Fibroblast of lung (primary cell): ENCODE results near the gene DOK4. TPM values are rescaled to one million over a fixed set of nuclear protein-coding genes. Genes with fewer than 3 reads are reported as not detected.

Experiments
- DNase-seq, 2 donors: peaks; one replicate each; pipeline versions ENCODE4 v3.0.0 to v3.0.0-alpha.2; 2010; ENCODE audit warnings: low read depth in 2 of 2
- H2AFZ ChIP-seq: 2 replicates; pipeline ENCODE4 v1.5.1; 2012; ENCODE audit warnings: low read length, control low read depth, inconsistent platforms
- H3K27ac ChIP-seq: 2 replicates; pipeline ENCODE4 v1.5.1; 2011; ENCODE audit warnings: low read length, control low read depth; ENCODE audit not compliant: insufficient read depth
- H3K27me3 ChIP-seq: 2 replicates; pipeline ENCODE4 v1.5.1; 2011; ENCODE audit warnings: mild to moderate bottlenecking, low read length; ENCODE audit not compliant: control insufficient read depth, insufficient read depth
- H3K36me3 ChIP-seq: 2 replicates; pipeline ENCODE4 v1.5.1; 2011; ENCODE audit warnings: low read length; ENCODE audit not compliant: control insufficient read depth, insufficient read depth
- H3K4me1 ChIP-seq: 2 replicates; pipeline ENCODE4 v1.5.1; 2011; ENCODE audit warnings: low read length; ENCODE audit not compliant: control insufficient read depth, insufficient read depth; ENCODE audit errors: extremely low read depth
- H3K4me2 ChIP-seq: 2 replicates; pipeline ENCODE4 v1.5.1; 2011; ENCODE audit warnings: low read length, control low read depth; ENCODE audit not compliant: insufficient read depth; ENCODE audit errors: extremely low read depth
- H3K4me3 ChIP-seq, 4 experiments: fragments of 200-600 bp in 1 of 4; sonication (generic) in 1 of 4; replicated peaks in 1 of 4; 2 replicates each; pipeline ENCODE4 v1.5.1; 2011 to 2016; ENCODE audit warnings: low read length in 4 of 4, low read depth in 3 of 4, mild to moderate bottlenecking in 3 of 4, control low read depth in 2 of 4, inconsistent platforms in 1 of 4, mixed read lengths in 1 of 4; ENCODE audit not compliant: insufficient read depth in 1 of 4; ENCODE audit errors: control extremely low read depth in 1 of 4
- H3K79me2 ChIP-seq: 2 replicates; pipeline ENCODE4 v1.5.1; 2012; ENCODE audit warnings: mild to moderate bottlenecking, low read length, inconsistent platforms; ENCODE audit not compliant: control insufficient read depth, insufficient read depth
- H3K9ac ChIP-seq: 2 replicates; pipeline ENCODE4 v1.5.1; 2011; ENCODE audit warnings: mild to moderate bottlenecking, low read length, control low read depth; ENCODE audit not compliant: insufficient read depth
- H3K9me3 ChIP-seq: 2 replicates; pipeline ENCODE4 v1.5.1; 2012; ENCODE audit warnings: low read depth, low read length; ENCODE audit not compliant: control insufficient read depth, insufficient read depth
- H4K20me1 ChIP-seq: 2 replicates; pipeline ENCODE4 v1.5.1; 2011; ENCODE audit warnings: low read length; ENCODE audit not compliant: control insufficient read depth, insufficient read depth; ENCODE audit errors: extremely low read depth
- CTCF ChIP-seq, 2 donors: IDR thresholded peaks in 1 of 2; conservative IDR thresholded peaks in 1 of 2; 1 replicate in 1 of 2; 2 replicates in 1 of 2; pipeline ENCODE4 v1.5.1; 2011 to 2012; ENCODE audit warnings: low read length in 2 of 2, control low read depth in 1 of 2, inconsistent platforms in 1 of 2, low read depth in 1 of 2, mild to moderate bottlenecking in 1 of 2
- EZH2 ChIP-seq: IDR thresholded peaks from 2 replicates; pipeline ENCODE4 v1.5.1; 2012; ENCODE audit warnings: low read length, control low read depth, mild to moderate bottlenecking; ENCODE audit errors: missing control alignments
- polyA plus RNA-seq, 2 donors: library from polyadenylated mRNA; depleted of rRNA in 1 of 2; stranded (reverse) in 1 of 2; unstranded in 1 of 2; fragments of >200 nt; gene quantifications; 2 replicates each; pipeline ENCODE4 v1.2.1, GENCODE V29; 2011 to 2012; ENCODE audit warnings: missing spikeins in 1 of 2
- total RNA-seq: library from RNA; depleted of rRNA; stranded (reverse); fragments of >200 nt; gene quantifications from 2 replicates; pipeline ENCODE4 v1.2.1, GENCODE V29; 2014

DOK4 gene
- total and polyA plus RNA-seq, 2 donors (not counting 1 experiment from before 2014, with no cell fraction given), result 12.6 to 15.0 TPM

DNA sequence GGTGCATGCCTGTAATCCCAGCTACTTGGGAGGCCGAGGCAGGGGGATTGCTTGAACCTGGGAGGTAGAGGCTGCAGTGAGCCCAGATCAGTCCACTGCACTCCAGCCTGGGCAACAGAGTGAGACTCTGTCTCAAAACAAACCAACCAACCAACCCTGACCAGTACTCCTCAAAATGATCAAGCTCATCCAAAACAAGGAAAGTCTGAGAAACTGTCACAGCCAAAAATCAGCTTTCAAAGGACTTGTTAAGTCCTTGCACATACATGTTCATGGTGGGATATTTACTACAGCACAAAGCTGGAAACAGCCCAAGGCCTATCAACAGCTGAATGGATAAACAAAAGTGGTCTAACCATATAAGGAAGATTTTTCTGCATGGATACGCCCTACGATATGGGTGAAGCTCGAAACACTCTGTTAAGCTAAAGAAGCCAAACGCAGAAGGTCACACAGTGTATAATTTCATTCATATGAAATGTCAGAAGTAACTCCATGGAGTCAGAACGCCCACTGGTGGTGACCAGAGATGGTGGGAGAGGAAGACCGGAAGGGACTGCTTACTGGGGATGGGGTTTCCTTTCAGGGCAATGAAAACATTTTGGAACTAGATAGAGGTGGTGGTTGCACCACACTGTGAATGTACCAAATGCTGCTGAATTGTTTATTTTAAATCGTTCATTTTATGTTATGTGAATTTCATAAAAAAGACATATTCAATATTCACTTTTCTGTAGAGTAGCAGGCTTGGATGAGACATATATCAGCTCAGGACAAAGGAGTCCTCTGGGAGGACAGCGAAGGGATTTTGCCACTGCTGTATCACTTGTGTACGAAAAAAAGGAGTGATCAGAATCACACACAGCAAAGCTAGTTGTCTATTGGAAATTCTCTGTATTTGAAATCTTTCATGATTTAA, 64.0 kb downstream of the DOK4 start:
- H3K4me1 ChIP-seq, result peaks cover 10% of the 10 kb centered on the region
- no peaks in the 10 kb centered on the region for H3K27me3 ChIP-seq
- H3K9me3 ChIP-seq, result no peaks in the 10 kb centered on the region
- H3K79me2 ChIP-seq, result no peaks in the 10 kb centered on the region
- H4K20me1 ChIP-seq, result no peaks in the 10 kb centered on the region
- TF ChIP-seq CTCF (conservative IDR thresholded peaks at IDR 0.05 in 1 of 2, IDR thresholded peaks at IDR 0.05 in 1 of 2; ENCODE audit: low read depth in 1 of 2, low read length in 2 of 2) (peak; percentile 89 to 93), EZH2 (no peak)
- H3K4me2 ChIP-seq, result peak overlapping the region; percentile 13
- H3K36me3 ChIP-seq, result no peaks in the 10 kb centered on the region
- no peak overlapping the region for H3K27ac ChIP-seq
- H2AFZ ChIP-seq, result peak overlapping the region; percentile 5
- H3K4me3 ChIP-seq, result no peak overlapping the region
- DNase-seq, result peak; percentile 47 to 85
- no peak overlapping the region for H3K9ac ChIP-seq

Other genes starting within 250 kb of the DOK4 start
- gene ARL2BP, start 241.2 kb downstream of the DOK4 start, total RNA-seq, result 53.2 and 65.7 TPM in 2 replicates
- 149 and 173 TPM in 2 replicates for gene ARL2BP, start 241.2 kb downstream of the DOK4 start, polyA plus RNA-seq
- gene PLLP, start 201.8 kb downstream of the DOK4 start, total RNA-seq, result not detected in 2 replicates
- gene PLLP, start 201.8 kb downstream of the DOK4 start, polyA plus RNA-seq, result 0.02 and 0.05 TPM in 2 replicates
- gene CCL22, start 127.7 kb downstream of the DOK4 start, total RNA-seq, result not detected in 2 replicates
- gene CCL22, start 127.7 kb downstream of the DOK4 start, polyA plus RNA-seq, result not detected in 2 replicates
- gene CX3CL1, start 114.0 kb downstream of the DOK4 start, total RNA-seq, result under 0.01 TPM in 1 of 2 replicates, not detected in the other
- 0.46 TPM in 1 of 2 replicates, not detected in the other for gene CX3CL1, start 114.0 kb downstream of the DOK4 start, polyA plus RNA-seq
- gene CCL17, start 81.7 kb downstream of the DOK4 start, total RNA-seq, result not detected in 2 replicates
- not detected in 2 replicates for gene CCL17, start 81.7 kb downstream of the DOK4 start, polyA plus RNA-seq
- 38.3 and 39.5 TPM in 2 replicates for gene CIAPIN1, start 39.1 kb downstream of the DOK4 start, total RNA-seq
- 40.2 and 47.0 TPM in 2 replicates for gene CIAPIN1, start 39.1 kb downstream of the DOK4 start, polyA plus RNA-seq
- 36.2 and 51.2 TPM in 2 replicates for gene COQ9, start 39.0 kb downstream of the DOK4 start, total RNA-seq
- gene COQ9, start 39.0 kb downstream of the DOK4 start, polyA plus RNA-seq, result 44.4 and 62.2 TPM in 2 replicates
- gene POLR2C, start 23.8 kb downstream of the DOK4 start, total RNA-seq, result 105 and 106 TPM in 2 replicates
- 84.0 and 98.2 TPM in 2 replicates for gene POLR2C, start 23.8 kb downstream of the DOK4 start, polyA plus RNA-seq
- 13.6 and 16.7 TPM in 2 replicates for gene CCDC102A, start 50.1 kb upstream of the DOK4 start, total RNA-seq
- 4.4 and 7.1 TPM in 2 replicates for gene CCDC102A, start 50.1 kb upstream of the DOK4 start, polyA plus RNA-seq
- gene ADGRG5, start 56.1 kb upstream of the DOK4 start, total RNA-seq, result not detected in 2 replicates
- gene ADGRG5, start 56.1 kb upstream of the DOK4 start, polyA plus RNA-seq, result not detected in 2 replicates
- 0.51 and 1.8 TPM in 2 replicates for gene ADGRG1, start 142.1 kb upstream of the DOK4 start, total RNA-seq
- 1.6 and 7.2 TPM in 2 replicates for gene ADGRG1, start 142.1 kb upstream of the DOK4 start, polyA plus RNA-seq
- gene ADGRG3, start 181.8 kb upstream of the DOK4 start, total RNA-seq, result not detected in 2 replicates
- not detected in 2 replicates for gene ADGRG3, start 181.8 kb upstream of the DOK4 start, polyA plus RNA-seq
- gene DRC7, start 208.3 kb upstream of the DOK4 start, total RNA-seq, result under 0.01 TPM in 1 of 2 replicates, not detected in the other
- gene DRC7, start 208.3 kb upstream of the DOK4 start, polyA plus RNA-seq, result not detected in 2 replicates
- 11.0 and 15.2 TPM in 2 replicates for gene KATNB1, start 249.3 kb upstream of the DOK4 start, total RNA-seq
- gene KATNB1, start 249.3 kb upstream of the DOK4 start, polyA plus RNA-seq, result 6.7 and 9.5 TPM in 2 replicates